ENCODE results near the gene COG6. TPM values are rescaled to one million over a fixed set of nuclear protein-coding genes. Genes with fewer than 3 reads are reported as not detected.

Gene COG6
- total and polyA plus RNA-seq, 2 of the 8 experiments (the other 6 are each of a cell fraction or from before 2014, with no cell fraction given): 8.8 to 22.3 TPM

DNA sequence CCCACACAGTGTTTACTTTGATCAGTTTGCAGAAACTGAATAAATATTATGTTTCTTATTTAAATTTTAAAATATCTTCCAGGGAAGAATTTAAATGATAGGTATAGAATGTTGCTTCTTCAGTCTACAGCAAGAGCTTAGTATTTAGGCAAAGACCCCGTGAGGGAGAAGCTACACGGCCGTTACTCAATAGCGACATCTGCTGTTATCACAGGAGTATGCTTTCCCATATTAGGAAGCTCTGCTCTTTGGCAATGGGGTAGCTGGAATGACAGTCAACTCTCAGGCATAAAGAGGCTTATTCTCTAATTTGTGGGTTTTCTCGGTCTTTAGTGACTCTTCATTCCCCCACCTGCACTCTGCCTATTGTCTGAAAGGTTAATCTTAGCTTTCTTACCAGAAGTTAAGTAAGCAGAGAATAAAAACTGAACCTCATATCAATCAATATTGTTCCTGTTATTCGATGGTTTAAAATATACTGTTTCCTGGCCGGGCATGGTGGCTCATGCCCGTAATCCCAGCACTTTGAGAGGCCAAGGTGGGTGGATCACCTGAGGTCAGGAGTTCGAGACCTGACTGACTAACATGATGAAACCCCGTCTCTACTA lies 39.3 kb upstream of the COG6 start (continued):
- TF ChIP-seq CHD1 (IDR thresholded peaks at IDR 0.05; ENCODE audit: low read depth, low read length) (no peak), RXRA (IDR thresholded peaks at IDR 0.05; ENCODE audit: insufficient read depth, low read depth, low read length) (0 out of 2 replicates have a peak, but pooled peaks have one; percentile 29)
